CD4-positive, alpha-beta T cell (primary cell): ENCODE measurements around the gene RASA3. TPM values are rescaled to one million over a fixed set of nuclear protein-coding genes. Genes with fewer than 3 reads are reported as not detected.

Experiments
- ATAC-seq: fragments of 200-7000 bp; cut with Tn5 transposase; one replicate; pipeline ENCODE4 v1.10.0; 2022; ENCODE audit warnings: mild to moderate bottlenecking; ENCODE audit not compliant: poor library complexity
- CTCF ChIA-PET: fragments of 350-600 bp; sonication (Branson Sonifier 250); formaldehyde crosslinking; loops from one replicate; lab custom pipeline; 2021; ENCODE audit warnings: antibody characterized with exemption, inconsistent platforms; lab: Charles Lee
- POLR2A ChIA-PET: fragments of 350-600 bp; sonication (Branson Sonifier 250); formaldehyde crosslinking; loops from one replicate; lab custom pipeline; 2021; ENCODE audit warnings: antibody characterized with exemption, inconsistent platforms; lab: Charles Lee
- DNase-seq, 14 experiments: peaks; one replicate each; pipeline ENCODE4 v3.0.0-alpha.2; 2013 to 2020; ENCODE audit warnings: mixed read lengths in 2 of 14
- H3K27ac ChIP-seq, 2 donors: one replicate each; pipeline versions ENCODE4 v1.5.1 to v1.7.0; 2013; ENCODE audit warnings: low read length in 2 of 2, low read depth in 1 of 2, mild to moderate bottlenecking in 1 of 2
- H3K27me3 ChIP-seq, 2 experiments: 1 replicate in 1 of 2; 2 replicates in 1 of 2; pipeline versions ENCODE4 v1.6.1 to v1.7.0; 2013; ENCODE audit warnings: low read length in 2 of 2, control low read depth in 1 of 2, mild to moderate bottlenecking in 1 of 2, moderate library complexity in 1 of 2; ENCODE audit not compliant: insufficient read depth in 2 of 2, control insufficient read depth in 1 of 2
- H3K36me3 ChIP-seq: one replicate; pipeline ENCODE4 v1.6.1; 2013; ENCODE audit warnings: low read length, control low read depth; ENCODE audit not compliant: insufficient read depth
- H3K4me1 ChIP-seq: one replicate; pipeline ENCODE4 v1.6.1; 2013; ENCODE audit warnings: low read length, control low read depth; ENCODE audit not compliant: insufficient read depth
- H3K4me3 ChIP-seq: one replicate; pipeline ENCODE4 v1.5.1; 2013; ENCODE audit warnings: mild to moderate bottlenecking, low read length, moderate library complexity
- H3K9me3 ChIP-seq, 2 experiments: 1 replicate in 1 of 2; 2 replicates in 1 of 2; pipeline versions ENCODE4 v1.6.1 to v1.7.0; 2013; ENCODE audit warnings: low read length in 2 of 2, mild to moderate bottlenecking in 2 of 2, control low read depth in 1 of 2, moderate library complexity in 1 of 2; ENCODE audit not compliant: control insufficient read depth in 1 of 2, insufficient read depth in 1 of 2
- H3K27ac Mint-ChIP-seq: one replicate; pipeline ENCODE4 v1.8.0; 2020; ENCODE audit warnings: mixed read lengths
- H3K27me3 Mint-ChIP-seq: one replicate; pipeline ENCODE4 v1.8.0; 2021; ENCODE audit warnings: mixed read lengths
- H3K36me3 Mint-ChIP-seq: one replicate; pipeline ENCODE4 v1.8.0; 2021; ENCODE audit warnings: low read depth, mixed read lengths
- H3K4me1 Mint-ChIP-seq: one replicate; pipeline ENCODE4 v1.8.0; 2021; ENCODE audit warnings: low read depth, mixed read lengths
- H3K4me3 Mint-ChIP-seq: one replicate; pipeline ENCODE4 v1.8.0; 2020; ENCODE audit warnings: mild to moderate bottlenecking, mixed read lengths
- H3K9me3 Mint-ChIP-seq: one replicate; pipeline ENCODE4 v1.8.0; 2020; ENCODE audit warnings: mixed read lengths
- intact Hi-C, 2 experiments: fragments of 100-400 bp; cut with DNase I in 1 of 2; cut with micrococcal nuclease in 1 of 2; formaldehyde crosslinking; loops; one replicate each; pipeline versions ENCODE4 v1.15.1 to v1.9.0; 2023 to 2025; cut with DNase I, micrococcal nuclease
- total RNA-seq, 174 experiments: library from RNA in 2 of 174; stranded (reverse) in 2 of 174; gene quantifications; one replicate each; pipeline ENCODE4 v1.2.3 and lab custom pipeline; 2021 to 2026
- TF ChIP-seq, protein P1 (sequence below): fragments of 200-600 bp; IDR thresholded peaks from one replicate; pipeline ENCODE4 v1.8.0; 2022; ENCODE audit warnings: antibody characterized with exemption, mild to moderate bottlenecking

Gene RASA3
- total RNA-seq, 2 experiments from 2014 or later: 181 to 184 TPM

- Mint-ChIP-seq H3K4me3 (no peak overlapping the region), H3K36me3 (peaks cover 78% of the 10 kb centered on the region), H3K27me3 (no peaks in the 10 kb centered on the region), H3K9me3 (no peaks in the 10 kb centered on the region), H3K27ac (peak overlapping the region; percentile 61), H3K4me1 (peaks cover 59% of the 10 kb centered on the region)
- Histone ChIP-seq H3K27me3 (no peaks in the 10 kb centered on the region), H3K4me1 (peaks cover 87% of the 10 kb centered on the region), H3K27ac (no peak overlapping the region), H3K36me3 (peaks cover 82% of the 10 kb centered on the region), H3K9me3 (no peaks in the 10 kb centered on the region), H3K4me3 (no peak overlapping the region)
- ChIA-PET CTCF (no interaction called here), POLR2A (no interaction called here)
- TF ChIP-seq, protein P1, sequence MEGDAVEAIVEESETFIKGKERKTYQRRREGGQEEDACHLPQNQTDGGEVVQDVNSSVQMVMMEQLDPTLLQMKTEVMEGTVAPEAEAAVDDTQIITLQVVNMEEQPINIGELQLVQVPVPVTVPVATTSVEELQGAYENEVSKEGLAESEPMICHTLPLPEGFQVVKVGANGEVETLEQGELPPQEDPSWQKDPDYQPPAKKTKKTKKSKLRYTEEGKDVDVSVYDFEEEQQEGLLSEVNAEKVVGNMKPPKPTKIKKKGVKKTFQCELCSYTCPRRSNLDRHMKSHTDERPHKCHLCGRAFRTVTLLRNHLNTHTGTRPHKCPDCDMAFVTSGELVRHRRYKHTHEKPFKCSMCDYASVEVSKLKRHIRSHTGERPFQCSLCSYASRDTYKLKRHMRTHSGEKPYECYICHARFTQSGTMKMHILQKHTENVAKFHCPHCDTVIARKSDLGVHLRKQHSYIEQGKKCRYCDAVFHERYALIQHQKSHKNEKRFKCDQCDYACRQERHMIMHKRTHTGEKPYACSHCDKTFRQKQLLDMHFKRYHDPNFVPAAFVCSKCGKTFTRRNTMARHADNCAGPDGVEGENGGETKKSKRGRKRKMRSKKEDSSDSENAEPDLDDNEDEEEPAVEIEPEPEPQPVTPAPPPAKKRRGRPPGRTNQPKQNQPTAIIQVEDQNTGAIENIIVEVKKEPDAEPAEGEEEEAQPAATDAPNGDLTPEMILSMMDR: no peak
- intact Hi-C loops: no loop called here
- ATAC-seq: no peak
- peak in 1 of 14 experiments; percentile 35 for DNase-seq
Measured at GRCh38 chr13:114053026-114053425, 79.4 kb downstream of the RASA3 start.

GRCh38 chr13:114050536-114051450, 81.6 kb downstream of the RASA3 start:
- intact Hi-C loops: no loop called here
- ChIA-PET POLR2A (interaction anchor here (1.4 to 1.7 kb wide), 2 partner anchors 15 to 17 kb away, joined by 3 read pairs; no protein-coding TSS in a partner anchor), CTCF (no interaction called here)
- peaks cover 80% of the 10 kb centered on the region for H3K36me3 Mint-ChIP-seq
- H3K9me3 Mint-ChIP-seq: no peaks in the 10 kb centered on the region
- no peak for ATAC-seq
- no peak overlapping the region for H3K4me3 Mint-ChIP-seq
- Histone ChIP-seq H3K27ac (no peak overlapping the region), H3K4me3 (no peak overlapping the region), H3K4me1 (peaks cover 81% of the 10 kb centered on the region), H3K9me3 (no peaks in the 10 kb centered on the region), H3K27me3 (no peaks in the 10 kb centered on the region), H3K36me3 (peaks cover 80% of the 10 kb centered on the region)
- no peaks in the 10 kb centered on the region for H3K27me3 Mint-ChIP-seq
- peak overlapping the region; percentile 17 for H3K27ac Mint-ChIP-seq
- no peak for DNase-seq
- peaks cover 68% of the 10 kb centered on the region for H3K4me1 Mint-ChIP-seq
- TF ChIP-seq, protein P1: no peak

GRCh38 chr13:114049626-114050101, 82.8 kb downstream of the RASA3 start:
- Mint-ChIP-seq H3K9me3 (no peaks in the 10 kb centered on the region), H3K27me3 (no peaks in the 10 kb centered on the region), H3K4me3 (no peak overlapping the region), H3K27ac (peak overlapping the region; percentile 84), H3K36me3 (peaks cover 80% of the 10 kb centered on the region), H3K4me1 (peaks cover 71% of the 10 kb centered on the region)
- peaks cover 75% of the 10 kb centered on the region for H3K4me1 ChIP-seq
- peaks cover 79% of the 10 kb centered on the region for H3K36me3 ChIP-seq
- POLR2A ChIA-PET: interaction anchor here (1.1 to 1.7 kb wide), 4 partner anchors 10 to 99 kb away, joined by 3 to 4 read pairs (median 3); no protein-coding TSS in a partner anchor
- H3K4me3 ChIP-seq: no peak overlapping the region
- no peaks in the 10 kb centered on the region for H3K9me3 ChIP-seq
- ATAC-seq (no peak), DNase-seq (no peak)
- intact Hi-C loops: loop anchor here in 1 of 2 experiments (5.0 kb wide), 1 partner anchor 63 kb away; no protein-coding TSS in a partner anchor
- CTCF ChIA-PET: interaction anchor here (1.7 kb wide), 1 partner anchor 61 kb away, joined by 4 read pairs; no protein-coding TSS in a partner anchor
- TF ChIP-seq, protein P1: no peak
- H3K27ac ChIP-seq: peak overlapping the region in 1 of 2 donors; percentile 22
- no peaks in the 10 kb centered on the region for H3K27me3 ChIP-seq
